SK-N-MC (cell line): Measurements from ENCODE around the gene ZNF791.

ENCODE experiments used
- DNase-seq: peaks from one replicate; pipeline ENCODE4 v3.0.0-alpha.2; 2011; ENCODE audit warnings: low read depth, low spot score
- H3K27ac ChIP-seq: fragments of 200-600 bp; sonication (generic); 2 replicates; pipeline ENCODE4 v1.5.1; 2016; ENCODE audit warnings: mixed run types
- H3K36me3 ChIP-seq: fragments of 200-600 bp; sonication (generic); 2 replicates; pipeline ENCODE4 v1.6.1; 2017; ENCODE audit warnings: antibody characterized with exemption, low read length, mixed read lengths; ENCODE audit not compliant: insufficient read depth
- H3K4me3 ChIP-seq: fragments of 200-600 bp; sonication (generic); 2 replicates; pipeline ENCODE4 v1.5.1; 2016
- H3K9ac ChIP-seq: fragments of 200-600 bp; sonication (generic); 2 replicates; pipeline ENCODE4 v1.8.0; 2017; ENCODE audit warnings: mixed run types, mixed read lengths; ENCODE audit not compliant: insufficient read length
- H3K9me3 ChIP-seq: fragments of 200-600 bp; sonication (generic); 2 replicates; pipeline ENCODE4 v1.6.1; 2017; ENCODE audit warnings: low read depth, mild to moderate bottlenecking, antibody characterized with exemption, low read length, moderate library complexity, mixed read lengths
- EZH2 ChIP-seq: fragments of 200-600 bp; sonication (generic); IDR thresholded peaks from one replicate; pipeline ENCODE4 v1.6.1; 2017; ENCODE audit warnings: antibody characterized with exemption
- FOXP2 ChIP-seq: optimal IDR thresholded peaks from 2 replicates; pipeline ENCODE3; 2011; ENCODE audit warnings: mild to moderate bottlenecking, moderate library complexity; ENCODE audit not compliant: insufficient read depth; ENCODE audit errors: extremely low read length, control extremely low read depth
- POLR2AphosphoS5 ChIP-seq: IDR thresholded peaks from 2 replicates; pipeline ENCODE4 v1.6.1; 2012; ENCODE audit warnings: mild to moderate bottlenecking, low read depth, low read length, borderline replicate concordance

ZNF791 gene

GRCh38 chr19:12667731-12668302 is 57.1 kb downstream of the ZNF791 start:
- TF ChIP-seq POLR2AphosphoS5 (no peak), EZH2 (no peak), FOXP2 (no peak)
- Histone ChIP-seq H3K4me3 (peak overlapping the region; percentile 94; the same call in 1 of the 2 replicates), H3K9ac (no peak overlapping the region)

DNA sequence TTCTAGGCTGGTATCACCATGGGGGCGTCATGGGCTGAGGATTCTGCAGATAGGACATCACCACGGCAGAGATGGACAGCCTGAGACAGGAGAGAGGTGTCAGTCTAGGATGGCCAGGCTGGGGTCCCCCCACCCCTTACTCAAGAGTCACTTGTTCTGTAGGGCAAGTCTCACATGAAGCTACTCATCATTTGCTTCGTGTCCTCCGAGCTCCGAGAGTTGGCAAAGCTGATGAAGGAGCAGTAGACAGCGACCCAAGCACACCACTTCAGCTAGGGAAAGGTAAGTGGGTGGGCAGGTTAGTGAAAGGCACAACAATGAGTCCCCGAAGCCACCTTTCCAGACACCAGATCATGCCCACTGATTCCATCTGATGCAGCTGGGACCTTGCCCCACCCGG is 57.6 kb downstream of the ZNF791 start:
- H3K36me3 ChIP-seq: peaks cover 12% of the 10 kb centered on the region; the same call in 1 of the 2 replicates
- H3K9me3 ChIP-seq: no peaks in the 10 kb centered on the region
- peak overlapping the region; percentile 96 for H3K9ac ChIP-seq
- TF ChIP-seq EZH2: no peak
- TF ChIP-seq FOXP2: no peak
- no peak for TF ChIP-seq POLR2AphosphoS5
- peak overlapping the region; percentile 94 for H3K4me3 ChIP-seq
- no peak for DNase-seq
- H3K27ac ChIP-seq: no peak overlapping the region

More at GRCh38 chr19:12667731-12668302, 57.1 kb downstream of the ZNF791 start:
- no peak for DNase-seq
- Histone ChIP-seq H3K36me3 (peaks cover 12% of the 10 kb centered on the region; the same call in 1 of the 2 replicates), H3K27ac (no peak overlapping the region), H3K9me3 (no peaks in the 10 kb centered on the region)

DNA sequence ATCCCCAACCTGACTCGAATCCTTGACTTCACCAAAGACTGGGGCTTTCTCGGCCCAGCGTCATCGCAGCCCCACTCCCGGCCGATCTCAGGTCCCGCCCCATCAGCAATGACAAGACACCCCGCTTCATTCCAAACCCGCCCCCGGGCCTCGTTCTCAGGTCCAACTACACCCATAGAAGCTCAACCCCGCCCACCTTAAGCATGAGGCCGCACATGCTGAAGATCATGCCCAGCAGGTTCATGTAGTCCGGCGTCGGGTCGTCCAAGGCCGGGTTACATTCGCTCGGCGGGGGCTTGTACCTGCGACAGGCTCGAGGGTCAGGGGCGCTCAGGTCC is 58.2 kb downstream of the ZNF791 start:
- Histone ChIP-seq H3K36me3 (peaks cover 10% of the 10 kb centered on the region), H3K9ac (peak overlapping the region; percentile 96), H3K9me3 (no peaks in the 10 kb centered on the region), H3K4me3 (peak overlapping the region; percentile 94), H3K27ac (peak overlapping the region; percentile 99)
- TF ChIP-seq POLR2AphosphoS5 (no peak), EZH2 (no peak), FOXP2 (no peak)
- no peak for DNase-seq

- peak overlapping the region; percentile 99 for H3K27ac ChIP-seq
- H3K9me3 ChIP-seq: no peaks in the 10 kb centered on the region
- peak overlapping the region; percentile 96 for H3K9ac ChIP-seq
- peaks cover 17% of the 10 kb centered on the region for H3K36me3 ChIP-seq
- peak overlapping the region; percentile 94 for H3K4me3 ChIP-seq
- DNase-seq: peak; percentile 66
- peak; percentile 57 for TF ChIP-seq FOXP2
- peak; percentile 72 for TF ChIP-seq POLR2AphosphoS5
- TF ChIP-seq EZH2: no peak
Observed at GRCh38 chr19:12669270-12670158, 58.8 kb downstream of the ZNF791 start.

DNA sequence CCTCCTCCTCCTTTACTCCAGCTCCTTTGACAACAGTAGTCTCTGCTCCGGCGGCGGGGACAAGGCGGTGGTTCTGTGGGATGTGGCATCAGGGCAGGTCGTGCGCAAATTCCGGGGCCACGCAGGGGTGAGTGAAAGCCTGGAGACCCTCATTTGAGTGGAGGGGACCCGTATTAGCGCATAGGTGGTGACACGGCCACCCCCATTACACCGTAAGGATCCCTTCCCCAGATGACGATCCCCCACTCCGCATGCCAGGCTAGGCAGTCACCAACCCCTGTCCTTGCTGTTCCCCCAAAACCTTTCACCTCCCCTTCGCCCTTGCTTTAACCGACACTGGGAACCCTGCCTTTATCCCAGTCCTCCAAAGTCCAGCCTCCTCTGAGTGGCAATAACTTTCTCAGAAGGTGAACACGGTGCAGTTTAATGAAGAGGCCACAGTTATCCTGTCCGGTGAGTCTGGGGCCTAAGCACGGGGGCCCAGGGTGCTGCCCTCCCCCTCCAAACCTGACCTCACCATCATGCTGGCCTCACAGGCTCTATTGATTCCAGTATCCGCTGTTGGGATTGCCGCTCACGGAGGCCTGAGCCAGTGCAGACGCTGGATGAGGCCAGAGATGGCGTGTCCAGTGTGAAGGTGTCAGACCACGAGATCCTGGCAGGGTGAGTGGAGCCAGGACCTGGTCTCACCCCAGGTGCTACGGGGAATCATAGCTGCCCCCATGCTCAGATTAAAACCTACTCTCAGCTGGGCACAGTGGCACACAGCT is 59.6 kb downstream of the ZNF791 start:
- Histone ChIP-seq H3K27ac (0 out of 2 replicates have a peak overlapping the region, but pooled peaks have one; percentile 99), H3K9me3 (no peaks in the 10 kb centered on the region), H3K36me3 (peaks cover 17% of the 10 kb centered on the region), H3K9ac (peak overlapping the region; percentile 96), H3K4me3 (peak overlapping the region; percentile 94)
- TF ChIP-seq POLR2AphosphoS5 (0 out of 2 replicates have a peak, but pooled peaks have one; percentile 3), EZH2 (no peak), FOXP2 (no peak)
- DNase-seq: no peak

- no peak overlapping the region for H3K27ac ChIP-seq
- no peak overlapping the region for H3K4me3 ChIP-seq
- peaks cover 40% of the 10 kb centered on the region for H3K36me3 ChIP-seq
- no peak overlapping the region for H3K9ac ChIP-seq
- H3K9me3 ChIP-seq: no peaks in the 10 kb centered on the region
- TF ChIP-seq FOXP2: no peak
- TF ChIP-seq POLR2AphosphoS5: no peak
- no peak for TF ChIP-seq EZH2
- no peak for DNase-seq
Observed at GRCh38 chr19:12672744-12673143, 62.0 kb downstream of the ZNF791 start.

DNA sequence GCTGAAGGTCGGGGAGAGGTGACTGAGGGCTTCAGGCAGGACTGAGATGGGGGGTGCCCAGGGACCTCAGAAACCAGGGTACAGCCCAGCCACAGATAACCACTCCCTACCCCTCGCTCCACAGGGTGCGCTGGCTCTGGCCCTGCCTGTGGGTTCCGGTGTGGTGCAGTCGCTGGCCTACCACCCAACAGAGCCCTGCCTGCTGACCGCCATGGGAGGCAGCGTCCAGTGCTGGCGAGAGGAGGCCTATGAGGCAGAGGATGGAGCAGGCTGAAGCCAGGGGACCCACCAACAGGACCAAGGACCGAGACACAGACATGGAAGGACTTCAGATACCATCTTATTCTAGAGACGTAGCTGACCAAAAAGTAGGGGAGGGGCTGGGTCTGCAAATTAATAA is 64.7 kb downstream of the ZNF791 start:
- H3K4me3 ChIP-seq: no peak overlapping the region
- H3K36me3 ChIP-seq: peaks cover 55% of the 10 kb centered on the region
- DNase-seq: no peak
- H3K27ac ChIP-seq: no peak overlapping the region
- H3K9ac ChIP-seq: no peak overlapping the region
- no peaks in the 10 kb centered on the region for H3K9me3 ChIP-seq
- no peak for TF ChIP-seq FOXP2
- no peak for TF ChIP-seq POLR2AphosphoS5
- TF ChIP-seq EZH2: no peak

DNA sequence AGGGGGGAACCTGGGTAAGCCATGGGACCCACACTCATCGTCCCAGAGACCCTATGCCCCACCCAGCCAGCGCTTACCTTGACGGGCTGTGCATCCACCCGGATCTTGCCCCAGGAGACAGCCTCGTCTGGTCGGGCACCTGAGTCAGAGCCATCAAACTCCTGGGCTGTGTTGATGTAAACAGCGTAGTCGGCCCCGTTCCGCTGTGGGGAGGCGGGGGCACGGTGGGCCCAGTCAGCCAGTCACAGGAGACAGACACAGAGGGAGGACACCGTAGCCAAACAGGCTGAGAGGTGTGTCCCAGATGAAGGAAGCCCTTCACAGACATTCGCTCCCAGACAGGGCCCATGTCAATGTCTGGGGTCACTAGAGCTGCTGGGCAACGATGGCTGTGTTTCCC is 65.2 kb downstream of the ZNF791 start:
- Histone ChIP-seq H3K9ac (no peak overlapping the region), H3K36me3 (peaks cover 55% of the 10 kb centered on the region), H3K27ac (no peak overlapping the region), H3K4me3 (no peak overlapping the region), H3K9me3 (no peaks in the 10 kb centered on the region)
- TF ChIP-seq POLR2AphosphoS5 (no peak), EZH2 (no peak), FOXP2 (no peak)
- DNase-seq: no peak
